Thoracic aorta (tissue), 2 donors: Measurements from ENCODE around the gene NKAIN2. TPM values are rescaled to one million over a fixed set of nuclear protein-coding genes. Genes with fewer than 3 reads are reported as not detected.
"Not testable (repeated sequence)": the region's sequence is repeated elsewhere in the genome, so short reads cannot be mapped to it uniquely, and the experiment has no call there.

ENCODE experiments used
- ATAC-seq: fragments of 150-250 bp; one replicate; pipeline ENCODE4 v1.8.0; 2017; ENCODE audit warnings: low read depth; ENCODE audit not compliant: insufficient number of reproducible peaks, low FRiP score
- DNase-seq: peaks from one replicate; pipeline ENCODE4 v3.0.0-alpha.2; 2020; ENCODE audit warnings: low spot score
- H3K27ac ChIP-seq, 2 donors: fragments of 200-600 bp; sonication (generic); 1 replicate in 1 of 2; 2 replicates in 1 of 2; pipeline ENCODE4 v1.5.1; 2016; ENCODE audit warnings: mild to moderate bottlenecking in 2 of 2, moderate library complexity in 2 of 2
- H3K27me3 ChIP-seq: fragments of 200-600 bp; sonication (generic); replicated peaks from 2 replicates; pipeline ENCODE4 v1.6.0; 2016; ENCODE audit warnings: mild to moderate bottlenecking; ENCODE audit not compliant: insufficient read depth
- H3K36me3 ChIP-seq: fragments of 200-600 bp; sonication (generic); one replicate; pipeline ENCODE4 v1.5.1; 2016
- H3K4me1 ChIP-seq, 2 donors: fragments of 200-600 bp; sonication (generic); 1 replicate in 1 of 2; 2 replicates in 1 of 2; pipeline versions ENCODE4 v1.5.1 to v1.6.0; 2016; ENCODE audit warnings: low read depth in 2 of 2, mild to moderate bottlenecking in 1 of 2; ENCODE audit not compliant: control insufficient read depth in 1 of 2
- H3K4me3 ChIP-seq: fragments of 200-600 bp; sonication (generic); 2 replicates; pipeline ENCODE4 v1.5.1; 2016; ENCODE audit warnings: mild to moderate bottlenecking
- H3K9me3 ChIP-seq: fragments of 200-600 bp; sonication (generic); 2 replicates; pipeline ENCODE4 v1.5.1; 2016
- total RNA-seq, 2 donors: library from RNA; depleted of rRNA; stranded (reverse); fragments of >200 nt; gene quantifications; one replicate each; pipeline versions ENCODE4 v1.1.0 to v1.2.3, GENCODE V29; 2016
- TF ChIP-seq, protein P1 (sequence below): fragments of 200-600 bp; sonication (generic); IDR thresholded peaks from one replicate; pipeline ENCODE4 v1.5.1; 2019; ENCODE audit warnings: antibody characterized with exemption

NKAIN2 gene
- total RNA-seq, 2 donors from 2014 or later = 0.28 TPM; not detected in 1

DNA sequence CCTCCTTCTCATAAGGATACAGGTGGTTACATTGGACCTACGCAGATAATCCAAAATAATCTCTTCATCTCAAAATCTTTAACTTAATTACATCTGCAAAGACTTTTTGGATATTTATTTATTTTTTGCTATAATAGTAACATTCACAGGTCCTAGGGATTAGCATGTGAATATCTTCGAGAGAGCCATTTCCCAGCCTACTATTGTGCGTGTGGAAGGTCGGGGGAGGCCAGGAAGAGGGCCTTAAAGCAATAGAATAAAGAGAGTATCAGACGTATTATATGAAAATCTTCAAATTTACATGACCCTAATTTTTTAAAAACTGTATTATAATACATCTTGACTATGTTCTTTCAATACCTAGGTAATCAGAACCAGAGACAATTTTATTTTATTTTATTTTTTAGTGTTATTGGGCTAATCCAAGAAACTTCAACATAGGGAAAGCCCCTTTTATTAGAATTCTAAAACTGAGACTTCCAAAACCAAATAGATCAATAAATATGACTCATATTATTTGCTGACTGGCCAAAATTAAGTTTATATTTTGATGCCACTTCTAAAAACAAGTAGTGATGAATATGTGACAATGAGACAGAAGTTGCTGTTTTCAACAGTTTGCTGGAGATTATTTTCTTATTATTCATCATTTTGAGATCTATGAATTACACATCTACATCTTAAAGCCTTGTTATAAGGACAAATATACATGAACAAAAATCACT lies 536.1 kb downstream of the NKAIN2 start:
- H3K4me1 ChIP-seq = no peaks in the 10 kb centered on the region
- TF ChIP-seq, protein P1, sequence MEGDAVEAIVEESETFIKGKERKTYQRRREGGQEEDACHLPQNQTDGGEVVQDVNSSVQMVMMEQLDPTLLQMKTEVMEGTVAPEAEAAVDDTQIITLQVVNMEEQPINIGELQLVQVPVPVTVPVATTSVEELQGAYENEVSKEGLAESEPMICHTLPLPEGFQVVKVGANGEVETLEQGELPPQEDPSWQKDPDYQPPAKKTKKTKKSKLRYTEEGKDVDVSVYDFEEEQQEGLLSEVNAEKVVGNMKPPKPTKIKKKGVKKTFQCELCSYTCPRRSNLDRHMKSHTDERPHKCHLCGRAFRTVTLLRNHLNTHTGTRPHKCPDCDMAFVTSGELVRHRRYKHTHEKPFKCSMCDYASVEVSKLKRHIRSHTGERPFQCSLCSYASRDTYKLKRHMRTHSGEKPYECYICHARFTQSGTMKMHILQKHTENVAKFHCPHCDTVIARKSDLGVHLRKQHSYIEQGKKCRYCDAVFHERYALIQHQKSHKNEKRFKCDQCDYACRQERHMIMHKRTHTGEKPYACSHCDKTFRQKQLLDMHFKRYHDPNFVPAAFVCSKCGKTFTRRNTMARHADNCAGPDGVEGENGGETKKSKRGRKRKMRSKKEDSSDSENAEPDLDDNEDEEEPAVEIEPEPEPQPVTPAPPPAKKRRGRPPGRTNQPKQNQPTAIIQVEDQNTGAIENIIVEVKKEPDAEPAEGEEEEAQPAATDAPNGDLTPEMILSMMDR = no peak
- H3K4me3 ChIP-seq = no peak overlapping the region
- no peaks in the 10 kb centered on the region for H3K27me3 ChIP-seq
- ATAC-seq (no peak), DNase-seq (no peak)
- H3K9me3 ChIP-seq = no peaks in the 10 kb centered on the region
- H3K36me3 ChIP-seq = no peaks in the 10 kb centered on the region
- no peak overlapping the region for H3K27ac ChIP-seq

DNA sequence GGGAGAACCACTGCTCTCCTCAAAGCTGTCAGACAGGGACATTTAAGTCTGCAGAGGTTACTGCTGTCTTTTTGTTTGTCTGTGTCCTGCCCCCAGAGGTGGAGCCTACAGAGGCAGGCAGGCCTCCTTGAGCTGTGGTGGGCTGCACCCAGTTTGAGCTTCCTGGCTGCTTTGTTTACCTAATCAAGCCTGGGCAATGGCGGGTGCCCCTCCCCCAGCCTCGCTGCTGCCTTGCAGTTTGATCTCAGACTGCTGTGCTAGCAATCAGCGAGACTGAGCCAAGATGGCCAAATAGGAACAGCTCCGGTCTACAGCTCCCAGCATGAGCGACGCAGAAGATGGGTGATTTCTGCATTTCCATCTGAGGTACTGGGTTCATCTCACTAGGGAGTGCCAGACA lies 544.7 kb downstream of the NKAIN2 start:
- not testable (repeated sequence) for H3K9me3 ChIP-seq, H3K4me1 ChIP-seq, ATAC-seq

DNA sequence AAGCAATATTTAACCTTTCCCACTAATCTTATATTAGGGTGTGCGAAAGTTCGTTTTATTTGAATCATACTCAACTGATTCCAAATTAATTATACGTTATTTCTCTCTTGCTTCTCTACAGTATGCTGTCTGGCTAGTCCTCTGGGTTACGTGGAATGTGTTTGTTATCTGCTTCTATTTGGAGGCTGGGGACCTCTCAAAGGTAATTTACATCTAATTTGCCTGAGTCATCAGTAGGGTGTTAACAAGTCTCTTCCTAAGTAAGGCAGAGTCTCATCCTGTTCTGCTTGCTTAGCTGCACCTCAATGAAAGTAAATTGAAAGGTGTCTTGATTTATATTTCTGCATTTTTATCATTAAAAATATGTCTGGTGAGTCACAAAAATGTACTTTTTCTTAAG lies 551.5 kb downstream of the NKAIN2 start:
- Histone ChIP-seq H3K4me1 (no peaks in the 10 kb centered on the region), H3K27ac (no peak overlapping the region), H3K9me3 (no peaks in the 10 kb centered on the region), H3K27me3 (no peaks in the 10 kb centered on the region), H3K4me3 (no peak overlapping the region), H3K36me3 (no peaks in the 10 kb centered on the region)
- TF ChIP-seq, protein P1 = no peak
- ATAC-seq (no peak), DNase-seq (no peak)

More for the DNA sequence above, 544.7 kb downstream of the NKAIN2 start:
- not testable (repeated sequence) for H3K27me3 ChIP-seq, H3K27ac ChIP-seq, H3K36me3 ChIP-seq, H3K4me3 ChIP-seq, DNase-seq

DNA sequence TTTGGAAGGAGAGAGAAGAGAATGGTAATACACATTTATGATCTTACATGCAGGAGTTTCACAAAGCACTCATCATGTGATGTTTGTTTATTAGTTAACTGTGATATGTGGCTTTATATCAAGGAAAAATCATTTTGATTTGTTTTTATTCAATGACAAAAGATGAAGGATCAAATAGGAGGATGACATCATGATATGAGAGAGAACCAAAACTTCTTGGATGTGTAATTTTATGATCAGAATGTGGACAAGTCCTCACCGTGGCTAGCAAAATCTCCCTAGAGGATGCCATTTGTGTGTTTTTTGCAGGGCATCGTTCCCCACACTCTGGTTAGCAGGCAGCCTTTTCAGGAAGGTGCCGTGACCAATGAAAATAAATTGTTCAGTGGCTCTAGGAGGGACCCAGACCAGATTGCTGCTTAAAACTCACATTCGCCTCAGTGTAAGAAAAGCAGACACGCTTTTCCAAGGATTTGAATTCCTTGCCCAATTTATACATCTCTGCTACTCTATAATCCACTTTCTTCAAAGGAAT lies 552.7 kb downstream of the NKAIN2 start:
- no peaks in the 10 kb centered on the region for H3K4me1 ChIP-seq
- H3K9me3 ChIP-seq = no peaks in the 10 kb centered on the region
- H3K4me3 ChIP-seq = no peak overlapping the region
- DNase-seq (no peak), ATAC-seq (no peak)
- no peaks in the 10 kb centered on the region for H3K36me3 ChIP-seq
- TF ChIP-seq, protein P1 = no peak
- H3K27me3 ChIP-seq = no peaks in the 10 kb centered on the region
- no peak overlapping the region for H3K27ac ChIP-seq

DNA sequence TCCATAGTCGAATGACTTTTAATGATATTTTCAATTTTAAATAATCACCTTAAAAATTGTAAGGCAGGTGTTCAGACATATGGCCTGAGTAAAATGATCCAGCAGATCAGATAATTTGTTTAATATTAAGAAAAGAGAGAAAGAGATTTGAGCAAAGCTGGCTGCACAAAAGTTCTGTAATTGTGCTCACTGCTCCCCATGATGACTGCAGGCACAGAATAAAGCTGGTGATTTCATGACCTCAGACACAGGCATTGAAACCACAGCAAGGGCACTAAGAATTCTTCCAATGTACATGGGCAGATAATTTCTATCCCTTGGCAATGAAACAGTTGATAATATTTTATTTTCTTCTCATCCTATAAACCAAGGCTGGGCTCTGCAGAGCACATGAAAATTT lies 553.1 kb downstream of the NKAIN2 start:
- no peak overlapping the region for H3K27ac ChIP-seq
- no peaks in the 10 kb centered on the region for H3K36me3 ChIP-seq
- no peaks in the 10 kb centered on the region for H3K9me3 ChIP-seq
- TF ChIP-seq, protein P1 = no peak
- no peaks in the 10 kb centered on the region for H3K4me1 ChIP-seq
- DNase-seq (no peak), ATAC-seq (no peak)
- H3K4me3 ChIP-seq = no peak overlapping the region
- H3K27me3 ChIP-seq = no peaks in the 10 kb centered on the region
